Vein endothelial cell (primary cell): Measurements from ENCODE around the gene ZP4. TPM values are rescaled to one million over a fixed set of nuclear protein-coding genes. Genes with fewer than 3 reads are reported as not detected.

Experiments used
- total RNA-seq: library from RNA; depleted of rRNA; stranded (reverse); fragments of >200 nt; gene quantifications from 2 replicates; pipeline ENCODE4 v1.2.3, GENCODE V29; 2012

The ZP4 gene
- total RNA-seq, result not detected in 2 replicates

GRCh38 chr1:237890822-237891221 lies at the start of gene ZP4:
ZP4 (minus strand) TSS chr1:237890922; CDS start chr1:237890635, 287 bp downstream.

